ENCODE data around the gene UCHL1.

The UCHL1 gene

DNA sequence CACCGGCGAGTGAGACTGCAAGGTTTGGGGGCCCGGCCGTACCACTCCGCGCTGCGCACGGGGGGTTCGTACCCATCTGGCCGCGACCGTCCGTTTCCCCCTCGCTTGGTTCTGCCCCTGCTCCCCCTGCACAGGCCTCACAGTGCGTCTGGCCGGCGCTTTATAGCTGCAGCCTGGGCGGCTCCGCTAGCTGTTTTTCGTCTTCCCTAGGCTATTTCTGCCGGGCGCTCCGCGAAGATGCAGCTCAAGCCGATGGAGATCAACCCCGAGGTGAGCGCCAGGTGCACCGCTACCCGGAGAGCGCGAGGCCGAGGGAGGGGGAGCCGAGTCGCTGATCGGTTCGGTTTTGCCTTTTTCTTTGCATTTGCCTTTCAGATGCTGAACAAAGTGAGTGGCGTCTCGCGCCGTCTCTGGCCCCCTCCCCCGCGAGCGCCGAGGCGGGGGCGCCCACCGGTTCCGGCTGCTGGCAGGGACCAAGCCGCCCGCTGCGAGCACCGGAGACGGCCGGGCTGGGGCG, at the start of gene UCHL1:
Gene UCHL1, plus strand, starts transcription at position 189 of the 517 bp plus-strand sequence. Its CDS starts 49 bp downstream, at position 238.
- no peak for DNase-seq (ENCODE audit: low spot score)

DNA sequence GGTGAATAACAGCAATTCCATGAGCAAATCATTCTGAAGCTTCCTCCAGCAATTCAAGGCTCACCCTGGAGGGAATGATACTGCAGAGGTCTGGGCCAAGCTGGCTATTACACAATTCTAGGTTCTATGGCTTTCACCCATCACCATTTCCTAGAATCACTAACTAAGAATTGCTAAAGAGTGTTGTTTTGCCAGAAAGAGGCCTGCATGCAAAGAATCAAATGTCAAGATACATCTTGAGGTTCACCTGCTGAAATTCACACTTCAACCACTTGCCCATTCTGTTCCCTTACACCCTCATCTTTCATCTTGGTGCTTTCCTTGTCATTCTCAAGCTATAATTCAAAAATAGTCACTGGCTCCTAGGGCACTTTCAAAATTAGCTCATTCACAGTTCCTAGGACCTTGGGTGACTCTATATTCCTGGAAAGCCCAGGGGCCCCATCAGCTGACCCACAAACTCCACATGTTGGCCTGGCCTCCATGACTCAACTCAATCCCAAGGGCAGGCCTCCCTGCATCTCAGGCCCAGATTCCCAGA, 49.4 kb upstream of the UCHL1 start:
- no peak for DNase-seq (ENCODE audit: low spot score)

DNA sequence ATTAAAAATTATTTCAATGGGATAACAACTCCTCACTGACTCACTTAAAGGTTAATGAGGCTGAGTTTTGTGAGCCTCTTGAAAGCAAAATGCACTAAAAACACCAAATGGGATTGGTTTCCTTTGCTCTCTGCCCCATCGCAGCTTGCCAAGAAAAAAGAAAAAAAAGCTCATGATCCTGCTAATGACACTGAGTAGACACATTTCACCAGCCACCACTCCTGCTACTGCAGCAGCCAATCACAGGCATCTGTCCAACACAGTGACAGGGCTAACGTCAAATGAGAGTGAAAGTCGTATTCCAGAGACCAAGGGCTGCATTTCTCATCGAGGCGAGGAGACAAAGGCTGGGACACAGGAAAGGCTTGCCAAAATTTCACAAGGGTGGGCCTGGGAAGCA, 47.5 kb upstream of the UCHL1 start:
- DNase-seq (ENCODE audit: low spot score), result no peak

DNA sequence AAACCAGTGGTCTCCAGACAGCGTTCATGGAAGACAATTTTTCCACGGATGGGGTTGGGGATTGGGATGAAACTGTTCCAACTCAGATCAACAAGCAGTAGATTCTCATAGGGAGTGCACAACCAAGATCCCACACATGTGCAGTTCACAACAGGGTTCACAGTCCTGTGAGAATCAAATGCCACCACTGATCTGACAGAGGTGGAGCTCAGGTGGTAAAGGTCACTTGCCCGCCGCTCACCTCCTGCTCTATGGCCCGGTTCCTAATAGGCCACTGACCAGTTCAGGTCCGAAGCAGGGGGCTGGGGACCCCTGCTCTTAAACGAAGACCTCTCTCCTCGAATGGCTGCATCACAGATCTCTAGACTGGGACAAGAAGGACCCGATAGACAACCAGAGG, 46.8 kb upstream of the UCHL1 start:
- DNase-seq (ENCODE audit: low spot score), result no peak

DNA sequence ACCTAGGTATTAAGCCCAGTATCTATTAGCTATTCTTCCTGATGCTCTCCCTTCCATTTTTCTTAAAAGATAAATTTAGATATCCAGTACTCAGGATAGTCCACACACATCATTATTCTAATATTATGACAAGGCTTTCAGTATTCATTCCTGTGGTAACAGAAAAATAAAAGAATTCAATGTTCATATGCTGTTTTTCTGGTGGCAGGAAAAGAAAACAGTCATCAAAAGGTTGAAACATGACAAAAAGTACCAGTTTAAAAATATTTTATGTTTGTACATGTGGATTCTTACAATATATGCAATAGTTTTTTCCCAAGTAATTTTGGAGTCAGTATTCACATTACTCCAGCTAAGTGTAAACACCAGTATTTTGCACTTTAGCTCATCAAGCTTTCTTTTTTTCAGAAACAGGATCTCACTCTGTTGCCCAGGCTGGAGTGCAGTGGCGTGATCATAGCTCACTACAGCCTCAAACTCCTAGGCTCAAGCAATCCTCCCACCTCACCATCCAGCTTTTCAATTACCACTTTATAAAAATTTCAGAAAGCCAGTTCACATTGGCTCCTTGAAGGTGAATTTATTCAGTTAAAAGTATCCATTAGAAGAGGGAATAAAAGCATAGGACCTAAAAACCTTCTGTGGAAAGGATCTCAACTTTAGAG, 44.6 kb upstream of the UCHL1 start:
- DNase-seq (ENCODE audit: low spot score), result no peak

DNA sequence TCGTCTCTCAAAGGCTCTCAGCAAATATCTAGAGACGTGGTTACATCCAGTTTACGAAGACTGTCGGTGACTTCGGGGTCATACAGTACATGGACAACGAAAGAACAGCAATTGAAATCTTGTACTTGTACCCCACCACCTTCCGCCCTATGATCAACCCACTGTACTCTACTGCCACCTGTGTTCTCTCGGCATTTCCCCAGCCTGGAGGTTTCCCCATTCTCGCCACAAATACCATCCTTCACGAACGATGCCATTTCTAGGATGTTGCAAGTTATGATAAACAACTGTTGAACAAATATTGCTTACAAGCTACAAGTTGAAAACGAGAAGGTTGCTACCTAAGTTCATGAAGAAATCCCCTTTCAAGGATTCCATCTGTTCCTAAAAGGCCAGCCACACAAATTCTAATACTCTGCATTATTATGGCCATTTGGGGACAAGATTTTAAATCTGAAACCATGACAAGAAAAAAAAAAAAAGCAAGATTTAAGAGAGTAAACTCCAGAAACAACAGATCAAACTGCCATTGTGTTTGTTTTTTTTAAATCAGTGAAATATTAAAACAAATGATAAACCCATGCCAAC, 44.0 kb upstream of the UCHL1 start:
- DNase-seq (ENCODE audit: low spot score), result no peak

DNA sequence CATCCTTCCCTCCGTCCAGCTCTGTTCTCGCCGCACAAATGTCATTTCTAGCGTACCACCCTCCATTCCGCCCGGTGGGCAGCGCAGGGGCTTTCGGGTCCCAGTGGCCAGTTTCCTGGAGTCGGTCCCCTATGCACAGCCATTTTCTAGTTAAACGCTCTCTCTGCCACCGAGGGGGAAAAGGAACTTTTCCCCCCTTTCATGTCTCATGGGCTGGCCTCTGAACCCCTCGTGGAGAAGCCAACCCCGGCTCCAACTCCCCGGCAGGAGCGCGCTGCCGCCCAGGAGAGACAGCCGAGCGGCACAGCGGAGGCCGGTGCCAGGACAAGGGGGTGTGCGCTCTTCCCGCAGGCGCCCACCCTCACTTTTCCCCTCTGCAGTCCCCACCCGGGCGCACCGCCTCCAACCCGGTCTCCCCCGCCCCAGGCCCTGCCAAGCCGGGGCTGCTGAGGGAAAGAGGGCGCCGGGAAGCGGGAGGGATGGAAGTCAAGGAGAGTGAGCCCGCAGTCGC, 43.0 kb upstream of the UCHL1 start:
- no peak for DNase-seq (ENCODE audit: low spot score)

DNA sequence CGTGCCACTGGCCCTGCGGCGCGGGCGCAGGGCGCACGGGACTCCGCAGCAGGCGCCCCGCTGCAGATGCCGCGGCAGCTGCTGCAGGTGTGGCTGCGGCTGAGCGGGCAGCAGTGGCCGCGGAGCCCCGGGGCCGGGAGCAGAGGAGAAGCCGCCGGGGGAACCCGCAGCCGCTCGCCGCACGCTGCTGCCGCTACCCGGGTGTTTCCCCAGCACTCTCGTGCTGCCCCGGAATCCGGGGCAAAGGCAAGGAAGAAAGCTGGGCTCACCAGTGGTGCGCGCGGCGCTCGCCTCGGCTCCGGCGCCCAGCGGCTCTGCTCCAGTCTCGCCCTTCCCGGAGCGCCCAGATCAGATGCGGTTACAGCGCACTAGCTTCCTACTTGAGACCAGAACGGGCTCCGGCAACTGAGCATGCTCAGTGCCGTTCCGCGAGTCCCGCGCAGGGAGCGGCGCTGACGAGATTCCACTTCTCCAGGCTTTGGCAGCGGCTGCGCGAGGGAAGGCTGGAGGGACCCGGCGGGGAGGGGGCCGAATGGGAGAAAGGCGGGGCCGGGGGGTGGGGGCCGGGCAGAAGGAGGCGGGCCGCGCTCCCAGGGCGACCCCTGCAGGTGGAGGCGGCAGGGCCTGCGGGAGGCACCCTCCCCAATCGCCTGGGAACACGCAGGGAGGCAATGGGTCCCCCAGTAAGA, 42.4 kb upstream of the UCHL1 start, which contains the start of gene APBB2:
Gene APBB2, minus strand, starts transcription at position 407 of the 689 bp plus-strand sequence. CDS start 181,288 bp downstream, outside the sequence.
- DNase-seq (ENCODE audit: low spot score), result no peak

DNA sequence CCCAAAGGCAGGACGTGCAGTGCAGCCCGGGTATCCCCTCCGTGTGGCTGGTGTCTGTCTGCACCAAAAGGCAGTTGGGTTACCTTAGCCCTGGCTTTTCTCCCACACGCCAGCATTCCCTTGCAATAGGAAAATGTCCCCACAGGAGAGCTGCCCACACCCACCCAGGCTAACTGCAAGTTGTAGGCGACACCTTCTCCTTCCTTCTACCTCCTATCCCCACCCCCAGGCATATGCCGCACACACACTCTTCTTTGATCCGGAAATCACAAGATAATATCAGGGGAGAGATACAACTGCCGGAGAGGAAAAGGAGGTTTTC, 41.9 kb upstream of the UCHL1 start:
- no peak for DNase-seq (ENCODE audit: low spot score)

DNA sequence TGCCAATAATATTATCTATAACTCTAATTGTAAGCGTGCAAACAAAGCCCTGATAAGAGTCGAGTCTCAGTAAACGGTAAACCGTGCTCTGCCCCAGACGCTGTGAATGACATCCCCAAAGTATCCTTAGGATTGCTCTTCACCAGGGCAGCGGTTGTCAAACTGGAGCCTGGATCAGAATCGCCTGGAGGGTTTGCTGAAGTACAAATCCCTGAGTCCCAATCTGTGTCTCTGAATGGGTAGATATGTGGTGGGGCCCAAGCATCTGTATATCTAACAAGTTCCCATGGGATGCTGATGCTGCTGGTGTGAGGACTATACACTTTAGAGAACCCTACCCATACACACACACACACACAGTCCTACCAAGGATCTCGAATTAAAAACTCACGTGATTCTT, 41.6 kb upstream of the UCHL1 start:
- DNase-seq (ENCODE audit: low spot score), result no peak

DNA sequence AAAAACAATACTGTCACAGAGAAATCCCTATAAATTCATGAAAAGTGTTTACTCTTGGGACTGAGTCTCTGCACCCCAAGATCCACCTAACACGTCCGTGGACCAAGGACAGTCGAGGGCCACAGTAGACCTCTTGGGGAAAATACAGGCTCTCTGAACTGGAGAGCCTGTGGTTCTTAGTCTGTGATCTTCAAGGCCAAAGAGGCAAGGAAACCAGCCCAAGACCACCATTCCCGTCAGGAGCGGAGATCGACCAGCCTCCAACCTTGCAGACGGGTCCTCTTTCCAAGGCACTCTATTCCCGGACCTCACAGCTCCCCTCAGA, 40.8 kb upstream of the UCHL1 start:
- DNase-seq (ENCODE audit: low spot score), result no peak

DNA sequence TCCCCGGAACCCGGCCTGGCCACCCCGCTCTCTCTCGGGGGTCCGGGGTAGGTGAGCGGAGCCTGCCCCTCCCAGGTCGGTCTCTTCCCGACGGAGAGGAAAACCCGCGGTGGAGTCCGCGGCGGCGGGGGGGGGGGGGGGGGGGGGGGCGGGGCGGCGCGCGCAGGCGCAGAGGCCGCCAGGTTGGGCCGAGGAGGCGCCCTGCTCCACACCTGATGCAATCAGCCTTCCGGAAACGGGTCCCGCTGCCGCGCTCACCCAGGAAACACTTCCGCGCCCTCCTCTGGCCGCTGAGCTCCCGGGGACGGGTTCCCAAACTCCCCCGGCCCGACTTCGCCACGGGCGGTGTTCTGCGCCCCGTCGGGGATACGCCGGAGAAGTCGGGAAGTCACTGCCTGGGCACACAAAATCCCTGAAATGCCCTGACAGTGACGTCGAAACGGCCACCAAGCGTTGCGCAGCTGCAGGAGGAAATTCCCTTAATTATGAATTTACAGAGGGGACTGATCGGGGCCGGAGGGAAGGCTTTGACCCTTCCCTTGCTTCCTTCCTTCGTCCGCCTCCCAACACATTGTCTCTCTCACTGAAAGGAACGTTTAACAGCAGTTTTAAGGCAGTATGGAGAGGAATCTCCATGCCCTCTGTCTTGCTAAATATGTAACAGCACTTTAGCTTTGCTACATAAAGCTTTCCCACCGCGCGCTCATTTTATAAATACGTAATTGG, 40.3 kb upstream of the UCHL1 start:
- peak; percentile 9 for DNase-seq (ENCODE audit: low spot score)

DNA sequence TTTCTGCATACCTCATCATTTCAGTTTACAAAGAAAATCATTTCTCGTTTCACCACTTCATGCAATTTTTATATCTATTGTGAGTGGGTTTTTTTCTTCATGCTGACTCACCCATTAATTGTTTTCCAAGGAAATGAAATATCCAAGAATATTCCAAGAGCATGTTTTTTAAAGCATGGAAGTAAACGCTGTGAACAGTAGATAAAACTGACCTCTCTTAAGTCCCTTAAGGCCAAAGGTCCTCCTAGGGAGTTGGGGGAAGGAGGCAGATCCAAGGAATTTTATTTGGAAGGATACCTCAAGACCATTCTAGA, 39.8 kb upstream of the UCHL1 start:
- DNase-seq (ENCODE audit: low spot score), result no peak

DNA sequence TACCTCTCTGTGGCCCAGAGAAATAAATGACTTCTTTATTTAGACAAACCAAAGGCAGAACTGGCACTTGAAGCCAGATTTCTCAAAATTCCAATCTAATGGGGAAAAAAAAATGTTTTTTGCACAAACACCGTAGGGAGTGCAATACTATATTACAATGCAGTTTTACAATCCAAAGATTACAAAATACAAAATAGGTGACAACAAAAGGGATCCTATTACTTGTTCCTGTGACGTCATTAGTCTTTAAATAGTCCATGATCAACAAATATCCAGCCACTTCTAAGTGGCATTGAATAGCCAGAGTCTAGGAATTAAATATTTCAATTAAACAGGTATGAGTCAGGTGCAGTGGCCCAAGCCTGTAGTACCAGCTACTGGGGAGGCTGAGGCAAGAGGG, 39.4 kb upstream of the UCHL1 start:
- DNase-seq (ENCODE audit: low spot score), result no peak

DNA sequence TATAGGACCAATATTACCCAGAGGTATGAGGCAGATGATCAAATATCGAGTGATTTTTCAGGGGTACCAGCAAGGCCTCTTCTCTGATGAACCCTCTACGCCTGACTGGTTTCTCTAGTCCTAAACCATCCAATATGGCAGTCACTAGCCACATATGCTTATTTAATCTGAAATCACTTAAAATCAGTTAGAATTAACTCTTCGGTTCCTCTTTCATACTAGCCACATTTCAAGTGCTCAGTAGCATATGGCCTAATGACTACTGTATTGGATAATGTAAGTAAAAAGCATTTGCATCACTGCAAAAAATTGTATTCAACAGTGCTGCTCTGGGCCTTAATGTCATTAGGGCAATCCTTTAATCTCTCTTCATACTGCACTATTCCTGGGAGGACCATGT, 38.0 kb upstream of the UCHL1 start:
- no peak for DNase-seq (ENCODE audit: low spot score)

DNA sequence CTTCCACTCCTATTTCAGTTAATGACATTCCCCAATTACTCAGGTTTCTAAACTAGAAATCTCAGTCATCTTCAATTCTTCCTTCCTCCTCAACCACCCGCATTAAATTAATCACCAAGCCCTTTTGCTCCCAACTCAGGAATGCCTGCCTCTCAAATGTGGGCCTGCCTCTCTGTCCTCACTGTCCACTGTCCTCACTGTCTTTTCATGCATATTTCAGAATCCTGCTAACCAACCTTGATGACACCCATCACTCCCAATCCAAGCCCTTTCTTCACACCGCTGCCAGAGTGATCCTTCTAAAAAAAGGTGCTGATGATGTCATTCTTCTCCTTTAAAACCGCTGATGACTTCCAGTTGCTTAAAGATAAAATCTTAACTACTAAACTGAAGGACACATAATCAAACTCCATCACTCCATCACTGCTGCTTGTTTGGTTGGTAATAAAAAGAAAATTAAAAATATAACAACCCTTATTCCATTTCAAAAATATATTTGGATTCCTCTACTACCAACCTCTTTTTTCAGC, 37.2 kb upstream of the UCHL1 start:
- no peak for DNase-seq (ENCODE audit: low spot score)

DNA sequence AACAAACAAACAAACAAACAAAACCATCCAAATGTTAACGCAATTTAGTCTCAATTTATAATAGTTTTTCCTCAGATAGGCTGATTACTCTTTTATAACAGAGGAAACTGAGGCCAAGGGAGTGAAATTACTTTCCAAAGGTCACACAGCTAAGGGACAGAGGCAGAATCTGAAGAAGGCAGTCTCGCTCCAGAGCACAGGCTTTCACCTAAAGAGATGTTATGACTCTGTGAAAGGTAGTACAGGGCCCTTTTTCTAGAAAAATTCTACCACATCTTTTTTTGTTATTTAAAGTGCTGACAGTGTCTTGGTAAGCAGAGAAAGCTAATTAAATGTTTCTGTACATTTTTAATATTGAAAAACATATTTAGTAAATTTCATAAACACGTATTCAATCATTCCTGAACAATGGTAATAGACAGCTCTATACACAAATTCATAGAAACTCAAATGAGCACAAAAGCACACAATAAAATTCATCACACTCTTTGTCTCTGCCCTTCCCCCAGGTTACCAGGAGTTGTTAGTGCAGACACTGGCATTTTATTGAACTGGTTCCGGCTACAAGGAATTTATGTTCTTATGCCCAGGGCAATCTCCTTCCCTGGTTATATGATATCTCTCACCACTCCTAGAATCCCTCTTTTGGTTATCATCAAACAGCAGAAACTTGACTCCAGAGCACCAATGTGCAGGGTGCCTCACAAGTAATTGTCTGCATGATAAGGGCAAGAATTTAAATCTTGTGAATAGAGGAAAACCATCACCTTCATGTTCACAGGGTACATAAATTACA, 34.7 kb upstream of the UCHL1 start:
- no peak for DNase-seq (ENCODE audit: low spot score)

DNA sequence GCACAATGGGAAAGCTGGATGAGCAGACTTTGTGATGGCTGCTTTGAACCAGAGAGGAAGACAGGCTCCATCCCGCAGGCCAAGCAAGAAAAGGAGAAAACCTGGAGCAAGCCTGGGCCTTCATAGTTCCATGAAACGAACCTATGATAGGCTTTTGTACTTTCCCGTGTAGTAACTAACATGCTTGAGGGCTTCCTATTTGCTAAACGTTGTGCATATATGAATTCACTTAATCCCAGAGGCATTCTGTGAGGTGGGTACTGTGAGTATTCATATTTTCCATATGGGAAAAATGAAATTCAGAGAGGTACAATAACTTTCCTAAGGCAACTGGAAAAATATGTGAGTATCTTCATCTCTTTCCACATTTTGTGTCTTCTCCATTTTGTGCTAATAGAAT, 28.8 kb upstream of the UCHL1 start:
- DNase-seq (ENCODE audit: low spot score), result no peak

DNA sequence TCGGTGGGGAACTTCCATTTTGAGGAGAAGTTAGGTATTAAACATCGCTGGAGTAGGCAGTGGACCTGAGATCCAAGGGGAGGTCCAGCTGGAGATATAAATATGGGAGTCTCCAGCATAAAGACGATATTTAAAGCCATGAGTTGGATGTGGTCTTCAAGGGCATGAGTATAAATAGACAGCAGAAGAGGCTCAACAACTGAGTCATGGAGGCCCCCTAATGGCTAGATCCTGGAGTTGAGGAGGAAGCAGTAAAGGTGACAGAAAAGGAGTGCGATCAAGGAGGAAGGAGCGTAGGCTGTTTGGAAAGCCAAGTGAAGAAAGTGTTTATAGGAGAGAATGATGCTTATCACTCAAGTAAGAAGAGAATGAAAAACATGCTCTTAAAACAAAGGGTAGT, 24.3 kb upstream of the UCHL1 start:
- no peak for DNase-seq (ENCODE audit: low spot score)

DNA sequence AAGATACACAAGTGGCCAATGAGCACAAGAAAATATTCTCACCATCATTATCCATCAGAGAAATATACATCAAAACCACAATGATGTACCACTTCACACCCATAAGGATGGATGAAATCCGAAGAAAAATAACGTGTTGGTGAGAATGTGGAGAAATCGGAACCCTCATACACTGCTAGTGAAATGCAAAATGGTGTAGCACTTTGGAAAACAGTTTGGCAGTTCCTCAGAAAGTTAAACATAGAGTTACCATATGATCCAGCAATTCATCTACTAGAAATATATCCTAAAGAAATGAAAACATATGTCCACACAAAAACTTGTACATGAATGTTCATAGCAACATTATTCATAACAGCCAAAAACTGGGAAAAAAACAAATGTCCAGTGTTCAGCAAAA, 23.9 kb upstream of the UCHL1 start:
- DNase-seq (ENCODE audit: low spot score), result no peak

DNA sequence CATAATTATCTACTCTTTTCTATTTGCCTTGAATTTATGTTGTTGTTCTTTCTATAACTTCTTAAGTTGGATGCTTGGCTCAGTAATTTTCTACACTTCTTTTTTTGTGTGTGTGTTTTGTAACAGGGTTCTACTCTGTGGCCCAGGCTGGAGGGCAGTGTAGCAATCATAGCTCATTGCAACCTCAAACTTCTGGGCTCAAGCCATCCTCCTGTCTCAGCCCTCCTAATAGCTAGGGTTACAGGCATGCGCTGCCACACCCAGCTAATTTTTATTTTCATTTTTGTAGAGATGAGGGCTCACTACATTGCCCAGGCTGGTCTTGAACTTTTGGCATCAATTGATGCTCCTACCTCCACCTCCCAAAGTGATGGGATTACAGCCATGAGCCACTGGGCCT, 20.7 kb upstream of the UCHL1 start:
- no peak for DNase-seq (ENCODE audit: low spot score)

DNA sequence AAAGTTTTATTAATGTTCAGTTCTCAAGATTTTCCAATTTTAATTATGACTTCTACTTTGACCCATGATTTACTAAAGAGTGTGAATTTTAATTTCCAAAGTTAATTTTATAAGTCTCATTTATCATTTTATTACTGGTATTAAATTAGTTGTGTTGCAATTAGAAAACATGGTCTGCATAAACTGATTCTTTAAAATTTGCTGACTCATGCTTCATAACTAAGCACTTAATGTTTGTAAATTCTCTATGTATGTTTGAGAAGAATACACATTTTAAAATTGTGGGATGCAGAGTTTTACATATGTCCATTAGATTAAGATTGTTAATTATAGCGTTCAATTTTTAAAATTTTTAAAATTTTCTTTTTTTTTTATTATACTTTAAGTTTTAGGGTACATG, 20.2 kb upstream of the UCHL1 start:
- DNase-seq (ENCODE audit: low spot score), result no peak
